K562 (cell line): ENCODE measurements around the gene DUOX2.

Experiments used
- MTF1 ChIP-seq: fragments of 250-450 bp; sonication (Bioruptor Pico); IDR thresholded peaks from 2 replicates; pipeline ENCODE4 v1.9.0; 2021; ENCODE audit warnings: moderate library complexity, mild to moderate bottlenecking, inconsistent platforms, borderline replicate concordance
- NFE2L1 ChIP-seq: fragments of 450-650 bp; IDR thresholded peaks from 2 replicates; pipeline ENCODE4 v1.6.1; 2016; ENCODE audit warnings: missing genetic modification characterization, low read depth, mild to moderate bottlenecking, missing compliant biosample characterization, moderate library complexity, borderline replicate concordance
- REST ChIP-seq, 2 experiments: fragments of 450-650 bp; formaldehyde crosslinking in 1 of 2; IDR thresholded peaks; 2 replicates each; pipeline versions ENCODE4 v1.4.0 to v1.6.1; 2014 to 2020; ENCODE audit warnings: mild to moderate bottlenecking in 2 of 2, borderline replicate concordance in 1 of 2, low read depth in 1 of 2
- SIRT6 ChIP-seq: IDR thresholded peaks from one replicate; pipeline ENCODE4 v1.6.1; 2012; ENCODE audit warnings: low read depth, mild to moderate bottlenecking, control low read depth, inconsistent platforms, low read length, moderate library complexity
- THAP7 ChIP-seq: fragments of 250-450 bp; sonication (Bioruptor Pico); IDR thresholded peaks from 2 replicates; pipeline ENCODE4 v1.5.0; 2021
- ZNF695 ChIP-seq: fragments of 450-650 bp; formaldehyde crosslinking; IDR thresholded peaks from 2 replicates; pipeline ENCODE4 v1.4.0; 2020; ENCODE audit warnings: mild to moderate bottlenecking, moderate library complexity

- TF ChIP-seq REST (IDR thresholded peaks at IDR 0.05; ENCODE audit: borderline replicate concordance) (no peak), REST (CRISPR knock-in tag; IDR thresholded peaks at IDR 0.05; ENCODE audit: low read depth) (no peak), MTF1 (CRISPR knock-in tag) (no peak), NFE2L1 (no peak), ZNF695 (CRISPR knock-in tag) (no peak), THAP7 (CRISPR knock-in tag) (no peak), SIRT6 (no peak)
Measured at GRCh38 chr15:45151998-45152828, 38.2 kb upstream of the DUOX2 start.
